Ecto neural progenitor cell (in vitro differentiated cells): Measurements from ENCODE around the gene OR6C3.
"Not testable (repeated sequence)": the region's sequence is repeated elsewhere in the genome, so short reads cannot be mapped to it uniquely, and the experiment has no call there.

Experiments used
- DNase-seq: peaks from one replicate; pipeline ENCODE4 v3.0.0-alpha.2; 2018; ENCODE audit warnings: low spot score

The OR6C3 gene

DNA sequence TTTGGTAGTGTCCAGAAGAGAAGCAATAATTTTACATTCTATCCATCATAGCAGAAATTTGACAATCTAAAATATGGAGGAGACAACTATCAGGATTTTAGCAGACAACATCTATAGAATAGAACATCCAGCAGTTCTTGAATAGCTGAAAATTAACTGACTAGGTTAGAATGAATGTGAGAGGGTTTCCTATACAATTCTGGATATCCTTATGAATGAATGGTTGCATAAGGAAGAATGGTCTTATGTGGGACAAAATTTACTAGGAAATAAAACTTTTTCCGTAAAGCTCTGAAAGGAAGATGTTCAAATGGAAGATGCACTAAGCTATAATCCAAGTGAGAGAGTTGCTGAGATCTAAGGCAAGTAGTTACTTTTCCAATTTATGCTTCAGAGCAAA, at the start of gene OR6C3:
Gene OR6C3 (plus strand): TSS at position 301 of the 400 bp plus-strand sequence. CDS start 955 bp downstream, outside the sequence.
- no peak for DNase-seq

- no peak for DNase-seq
Observed at GRCh38 chr12:55280991-55281390, 49.6 kb upstream of the OR6C3 start.

- no peak for DNase-seq
Observed at GRCh38 chr12:55289999-55290398, 40.5 kb upstream of the OR6C3 start.

GRCh38 chr12:55296469-55296868, 34.1 kb upstream of the OR6C3 start, which contains the start of gene OR6C6:
Gene OR6C6 (minus strand): TSS chr12:55296569. CDS start chr12:55295232, 1,337 bp downstream.
- DNase-seq, result no peak

DNA sequence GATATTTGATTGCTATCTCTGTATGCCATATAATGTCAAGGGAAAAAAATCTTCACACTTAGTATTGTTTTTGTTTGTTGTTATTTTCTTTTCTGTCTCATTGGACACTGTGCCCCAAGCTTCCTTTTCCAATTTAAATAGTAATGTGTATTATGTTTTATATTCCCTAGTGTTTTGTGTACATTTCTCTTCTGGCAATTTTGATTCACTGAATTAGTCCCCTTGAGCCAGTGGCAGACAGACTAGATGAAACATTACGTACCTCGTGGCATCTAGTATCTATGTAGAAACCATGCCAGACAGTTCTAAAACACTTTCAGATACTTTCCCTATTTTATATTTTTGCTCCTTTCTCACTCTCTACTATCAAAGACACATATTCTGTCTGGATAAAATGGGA, 16.5 kb upstream of the OR6C3 start, which contains the start of gene OR6C1:
Gene OR6C1 (plus strand): TSS at position 301 of the 400 bp plus-strand sequence. CDS start 6,257 bp downstream, outside the sequence.
- DNase-seq, result no peak

DNA sequence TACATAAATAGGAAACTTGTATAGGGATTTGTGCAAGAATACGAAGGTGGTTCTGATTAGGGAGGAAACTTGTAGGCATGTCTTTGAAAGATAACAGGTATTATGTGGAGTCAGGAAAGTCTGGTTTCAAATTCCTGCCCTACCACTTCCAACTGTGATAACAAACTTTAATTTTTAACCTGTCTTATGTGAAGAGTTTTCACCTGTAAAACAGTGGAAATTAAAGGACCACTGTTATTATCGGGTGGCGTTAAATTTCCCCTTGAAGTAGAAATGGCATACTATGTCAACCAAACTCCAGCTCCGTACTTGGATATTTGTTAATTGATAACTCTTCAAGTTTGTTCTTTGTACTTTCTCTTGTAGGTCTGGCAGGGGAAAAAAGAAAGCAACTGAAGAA, 10.3 kb upstream of the OR6C3 start:
- DNase-seq, result no peak

DNA sequence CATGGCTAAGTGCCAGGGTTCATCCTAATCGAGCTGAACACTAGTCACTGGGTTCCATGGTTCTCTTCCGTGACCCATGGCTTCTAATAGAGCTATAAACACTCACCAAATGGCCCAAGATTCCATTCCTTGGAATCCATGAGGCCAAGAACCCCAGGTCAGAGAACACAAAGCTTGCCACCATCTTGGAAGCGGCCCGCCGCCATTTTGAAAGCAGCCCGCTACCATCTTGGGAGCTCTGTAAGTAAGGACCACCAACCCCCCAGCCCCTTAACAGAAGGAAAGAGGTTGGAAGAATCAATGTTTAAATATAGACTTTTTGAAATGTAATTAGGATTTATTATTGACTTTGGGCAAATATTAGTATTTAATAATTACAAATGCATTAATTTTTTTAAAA, 4.7 kb upstream of the OR6C3 start:
- DNase-seq, result not testable (repeated sequence)

- DNase-seq, result no peak
Observed at GRCh38 chr12:55336002-55336401, 5.5 kb downstream of the OR6C3 start.

- peak; percentile 60 for DNase-seq
Observed at GRCh38 chr12:55355338-55355737, 24.8 kb downstream of the OR6C3 start.

- DNase-seq, result no peak
Observed at GRCh38 chr12:55362675-55363074, 32.1 kb downstream of the OR6C3 start, which contains the start of gene OR6C75. Gene OR6C75 (plus strand): TSS chr12:55362975. CDS start chr12:55365111, 2,136 bp downstream.

DNA sequence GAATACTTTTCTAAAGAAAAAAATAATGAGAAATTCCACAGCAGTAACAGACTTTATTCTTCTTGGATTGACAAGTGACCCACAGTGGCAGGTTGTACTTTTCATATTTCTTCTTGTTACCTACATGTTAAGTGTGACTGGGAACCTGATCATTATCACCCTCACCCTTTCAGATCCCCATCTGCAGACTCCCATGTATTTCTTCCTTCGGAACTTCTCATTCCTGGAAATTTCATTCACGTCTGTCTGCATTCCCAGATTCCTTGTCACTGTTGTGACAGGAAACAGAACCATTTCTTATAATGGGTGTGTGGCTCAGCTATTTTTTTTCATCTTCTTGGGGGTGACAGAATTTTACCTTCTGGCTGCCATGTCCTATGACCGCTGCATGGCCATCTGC, 34.5 kb downstream of the OR6C3 start:
- no peak for DNase-seq

- no peak for DNase-seq
Observed at GRCh38 chr12:55372521-55372920, 42.0 kb downstream of the OR6C3 start.
